ENCODE measurements around the gene MYO1E.

DNA sequence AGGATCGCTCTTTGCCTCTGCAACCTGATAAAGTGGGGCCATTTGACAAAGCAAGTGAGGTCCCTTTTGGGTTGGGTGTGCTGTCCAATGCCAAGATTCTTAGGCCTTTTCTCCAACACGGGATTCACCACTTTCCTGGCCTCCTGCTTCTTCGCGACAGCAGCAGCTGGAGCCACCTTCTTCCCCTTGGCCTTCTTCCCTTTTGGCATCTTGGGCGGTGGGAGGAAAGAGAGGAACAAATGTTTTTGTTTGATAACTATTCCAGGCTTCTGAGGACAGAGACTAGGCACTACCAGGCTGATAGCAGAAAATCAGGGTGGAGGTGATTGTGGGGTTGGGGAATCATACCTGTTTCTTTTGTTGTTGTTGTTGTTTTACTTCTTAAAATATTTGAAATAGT lies 35.3 kb upstream of the MYO1E start:
- TF ChIP-seq, protein P1, sequence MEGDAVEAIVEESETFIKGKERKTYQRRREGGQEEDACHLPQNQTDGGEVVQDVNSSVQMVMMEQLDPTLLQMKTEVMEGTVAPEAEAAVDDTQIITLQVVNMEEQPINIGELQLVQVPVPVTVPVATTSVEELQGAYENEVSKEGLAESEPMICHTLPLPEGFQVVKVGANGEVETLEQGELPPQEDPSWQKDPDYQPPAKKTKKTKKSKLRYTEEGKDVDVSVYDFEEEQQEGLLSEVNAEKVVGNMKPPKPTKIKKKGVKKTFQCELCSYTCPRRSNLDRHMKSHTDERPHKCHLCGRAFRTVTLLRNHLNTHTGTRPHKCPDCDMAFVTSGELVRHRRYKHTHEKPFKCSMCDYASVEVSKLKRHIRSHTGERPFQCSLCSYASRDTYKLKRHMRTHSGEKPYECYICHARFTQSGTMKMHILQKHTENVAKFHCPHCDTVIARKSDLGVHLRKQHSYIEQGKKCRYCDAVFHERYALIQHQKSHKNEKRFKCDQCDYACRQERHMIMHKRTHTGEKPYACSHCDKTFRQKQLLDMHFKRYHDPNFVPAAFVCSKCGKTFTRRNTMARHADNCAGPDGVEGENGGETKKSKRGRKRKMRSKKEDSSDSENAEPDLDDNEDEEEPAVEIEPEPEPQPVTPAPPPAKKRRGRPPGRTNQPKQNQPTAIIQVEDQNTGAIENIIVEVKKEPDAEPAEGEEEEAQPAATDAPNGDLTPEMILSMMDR (IDR thresholded peaks at IDR 0.05; ENCODE audit: insufficient read depth, low read length, poor library complexity, severe bottlenecking), result no peak
- TF ChIP-seq EZH2phosphoT487 (conservative IDR thresholded peaks at IDR 0.05; ENCODE audit: low read length), result no peak
